Pancreas (tissue), 10 donors: ENCODE data around the gene FMNL2. TPM values are rescaled to one million over a fixed set of nuclear protein-coding genes. Genes with fewer than 3 reads are reported as not detected.

Experiments used
- ATAC-seq, 4 donors: fragments of 200-7000 bp; cut with Tn5 transposase; one replicate each; pipeline versions ENCODE4 v1.8.0 to v1.9.1; 2020; ENCODE audit warnings: mild to moderate bottlenecking in 4 of 4, moderate library complexity in 4 of 4
- DNase-seq, 6 donors: peaks; one replicate each; pipeline ENCODE4 v3.0.0-alpha.2; 2020
- FAIRE-seq: peaks from 2 replicates; lab custom pipeline; 2012; peaks lifted over from hg19 to GRCh38; lab: Jason Lieb, UNC
- H3K27ac ChIP-seq, 4 donors: fragments of 200-600 bp; sonication (generic); 1 replicate in 3 of 4; 2 replicates in 1 of 4; pipeline versions ENCODE4 v1.5.0 to v1.8.0; 2020
- H3K27me3 ChIP-seq, 4 donors: fragments of 200-600 bp; one replicate each; pipeline ENCODE4 v1.8.0; 2021
- H3K36me3 ChIP-seq, 3 donors: fragments of 200-600 bp; sonication (generic) in 1 of 3; one replicate each; pipeline versions ENCODE4 v1.5.0 to v1.8.0; 2020 to 2021
- H3K4me1 ChIP-seq, 3 donors: fragments of 200-600 bp; one replicate each; pipeline ENCODE4 v1.8.0; 2021
- H3K4me3 ChIP-seq, 4 donors: fragments of 200-600 bp; sonication (generic) in 2 of 4; one replicate each; pipeline versions ENCODE4 v1.5.0 to v1.8.0; 2020 to 2021
- H3K9me3 ChIP-seq, 4 donors: fragments of 200-600 bp; one replicate each; pipeline ENCODE4 v1.8.0; 2021
- WGBS, 2 donors: extraction: QIAGEN DNeasy Blood & Tissue Kit; methylation state at CpG; one replicate each; pipeline ENCODE4 v1.1.7; 2013; 5-methylcytosine and 5-hydroxymethylcytosine counted together
- intact Hi-C, 3 donors: fragments of 100-400 bp; cut with DNase I; formaldehyde crosslinking; loops; one replicate each; pipeline versions ENCODE4 v1.11.1 to v1.14.2; 2022
- polyA plus RNA-seq, 2 donors: library from polyadenylated mRNA; stranded (reverse); fragments of 200-250 nt; gene quantifications; one replicate each; pipeline ENCODE4 v1.2.3, GENCODE V29; 2013
- total RNA-seq, 6 donors: library from RNA; stranded (reverse); fragmentation: NEBNext Ultra II Directional in 4 of 6; extraction: Animal tissue kit (Norgen Biotek cat#: 25700) in 4 of 6; gene quantifications; one replicate each; pipeline versions ENCODE4 v1.2.1 to v1.2.4, GENCODE V29; 2021 to 2023
- TF ChIP-seq, protein P1 (sequence below), 4 donors: fragments of 200-600 bp; sonication (generic) in 3 of 4; IDR thresholded peaks; one replicate each; pipeline versions ENCODE4 v1.5.0 to v1.8.0; 2021; ENCODE audit warnings: antibody characterized with exemption in 4 of 4
- donor health status: healthy with polysubstance abuse.
- donor health status: DM: no; HTN: no; CAD: no; lungs with moderate emphysema.
- donor health status: DM: no; HTN: no; CAD: no.
- donor health status: control.
- donor health status: control.
- donor health status: Bipolar disorder and iron deficiency.
- donor health status: DM: yes; HTN: yes; CAD: no.
- donor health status: DM: no; HTN: no; CAD: no.
- donor health status: DM: no; HTN: no; CAD: no.
- donor health status: DM: yes; HTN: yes; CAD: no.

The FMNL2 gene
- total and polyA plus RNA-seq, 8 donors: 7.5 to 22.3 (median 11.3) TPM

DNA sequence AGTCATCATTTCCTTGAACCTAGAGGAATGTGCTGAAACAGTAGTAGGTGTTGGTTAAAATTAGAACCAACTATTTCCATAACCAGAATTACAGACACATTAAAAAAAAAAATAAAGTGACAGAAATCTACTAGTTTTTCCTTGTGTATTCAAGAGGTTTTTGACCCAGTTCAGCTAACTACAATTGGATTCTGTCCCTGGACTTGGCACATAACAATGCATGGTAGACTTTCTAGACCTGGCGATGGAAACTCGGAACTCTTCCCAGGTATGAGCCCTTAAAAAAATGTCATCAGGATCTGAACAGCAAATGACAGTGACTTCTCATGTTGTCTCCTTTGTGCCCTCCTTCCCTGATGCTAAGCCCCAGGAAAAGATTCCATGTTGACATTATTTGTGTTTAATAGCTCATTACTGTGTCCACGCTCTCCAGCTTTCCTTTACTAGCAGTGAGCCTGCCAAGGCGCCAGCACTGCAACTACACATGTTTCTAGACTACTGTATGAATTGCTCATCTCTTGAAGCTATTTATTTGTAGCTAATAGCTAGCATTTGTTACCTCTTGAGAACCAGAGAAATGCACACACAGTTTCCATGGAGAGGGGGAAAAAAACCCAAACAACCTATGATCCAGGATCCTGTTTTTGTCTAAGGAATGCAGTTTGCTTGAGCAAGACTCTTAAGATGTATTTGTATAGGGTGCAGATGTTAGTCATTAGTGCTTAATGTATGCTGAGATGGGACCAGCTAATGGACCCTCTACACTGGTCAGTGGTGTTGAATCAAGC lies 148.5 kb downstream of the FMNL2 start:
- ATAC-seq: no peak
- TF ChIP-seq, protein P1, sequence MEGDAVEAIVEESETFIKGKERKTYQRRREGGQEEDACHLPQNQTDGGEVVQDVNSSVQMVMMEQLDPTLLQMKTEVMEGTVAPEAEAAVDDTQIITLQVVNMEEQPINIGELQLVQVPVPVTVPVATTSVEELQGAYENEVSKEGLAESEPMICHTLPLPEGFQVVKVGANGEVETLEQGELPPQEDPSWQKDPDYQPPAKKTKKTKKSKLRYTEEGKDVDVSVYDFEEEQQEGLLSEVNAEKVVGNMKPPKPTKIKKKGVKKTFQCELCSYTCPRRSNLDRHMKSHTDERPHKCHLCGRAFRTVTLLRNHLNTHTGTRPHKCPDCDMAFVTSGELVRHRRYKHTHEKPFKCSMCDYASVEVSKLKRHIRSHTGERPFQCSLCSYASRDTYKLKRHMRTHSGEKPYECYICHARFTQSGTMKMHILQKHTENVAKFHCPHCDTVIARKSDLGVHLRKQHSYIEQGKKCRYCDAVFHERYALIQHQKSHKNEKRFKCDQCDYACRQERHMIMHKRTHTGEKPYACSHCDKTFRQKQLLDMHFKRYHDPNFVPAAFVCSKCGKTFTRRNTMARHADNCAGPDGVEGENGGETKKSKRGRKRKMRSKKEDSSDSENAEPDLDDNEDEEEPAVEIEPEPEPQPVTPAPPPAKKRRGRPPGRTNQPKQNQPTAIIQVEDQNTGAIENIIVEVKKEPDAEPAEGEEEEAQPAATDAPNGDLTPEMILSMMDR (IDR thresholded peaks at IDR 0.05): no peak
- FAIRE-seq: no peak
- Histone ChIP-seq H3K9me3 (no peaks in the 10 kb centered on the region), H3K4me3 (no peak overlapping the region), H3K36me3 (no peaks in the 10 kb centered on the region), H3K4me1 (peaks cover 6 to 26% (median 14%) of the 10 kb centered on the region in 3 donors), H3K27ac (no peak overlapping the region), H3K27me3 (no peaks in the 10 kb centered on the region)
- DNase-seq: no peak
- WGBS, 2 donors: 95 to 96% methylated on average over 4 of the region's 4 CpGs
- intact Hi-C loops: no loop called here

- peaks cover 6 to 26% (median 14%) of the 10 kb centered on the region in 3 donors for H3K4me1 ChIP-seq
- intact Hi-C loops: no loop called here
- DNase-seq (no peak), ATAC-seq (peak in 3 of 4 donors; percentile 73 to 81 (median 75)), FAIRE-seq (peak; percentile 9)
- 35 to 37% methylated on average over 8 of the region's 8 CpGs for WGBS, 2 donors
- no peaks in the 10 kb centered on the region for H3K27me3 ChIP-seq
- TF ChIP-seq, protein P1 (IDR thresholded peaks at IDR 0.05): no peak
- H3K36me3 ChIP-seq: no peaks in the 10 kb centered on the region
- no peaks in the 10 kb centered on the region for H3K9me3 ChIP-seq
- peak overlapping the region in 2 of 4 donors; percentile 55 to 74 for H3K27ac ChIP-seq
- H3K4me3 ChIP-seq: no peak overlapping the region
These were observed 151.2 kb downstream of the FMNL2 start for GRCh38 chr2:152485954-152486736.

DNA sequence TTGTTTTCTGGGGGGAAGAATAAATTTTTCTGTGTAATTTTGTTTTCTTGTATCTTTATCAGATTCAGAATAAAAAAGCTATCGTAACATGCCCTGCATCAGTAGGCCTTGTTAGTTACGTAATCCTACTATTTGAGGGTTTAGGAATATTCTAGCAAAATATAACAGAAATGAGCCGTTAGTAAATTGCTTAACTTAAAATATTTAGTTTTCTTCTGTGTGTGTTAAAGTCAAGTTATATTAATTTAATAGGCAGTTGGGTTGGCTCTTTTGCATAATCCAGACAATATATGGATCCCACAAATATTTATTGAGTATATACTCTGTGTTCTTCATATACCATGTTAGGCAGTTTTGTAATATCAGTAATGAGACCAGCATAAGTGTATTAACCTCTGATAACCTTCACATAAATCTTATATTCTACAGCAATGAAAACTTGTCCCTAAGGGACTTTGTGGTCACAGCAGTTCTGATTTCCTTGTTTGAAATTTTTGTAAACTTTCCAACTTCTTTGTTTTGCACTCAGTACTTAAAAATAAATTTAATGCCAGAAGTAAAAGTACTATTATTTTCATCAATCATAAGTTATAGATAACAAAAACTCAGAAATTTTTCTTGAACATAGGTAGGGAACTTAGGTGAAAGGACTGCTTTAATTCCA lies 151.9 kb downstream of the FMNL2 start:
- no peak for FAIRE-seq
- WGBS, 2 donors: 86 to 89% methylated on average over 3 of the region's 3 CpGs
- Histone ChIP-seq H3K4me3 (no peak overlapping the region), H3K27me3 (no peaks in the 10 kb centered on the region), H3K4me1 (peaks cover 6 to 24% (median 14%) of the 10 kb centered on the region in 3 donors), H3K36me3 (no peaks in the 10 kb centered on the region), H3K27ac (peak overlapping the region in 2 of 4 donors; percentile 55 to 74), H3K9me3 (no peaks in the 10 kb centered on the region)
- ATAC-seq: no peak
- TF ChIP-seq, protein P1 (IDR thresholded peaks at IDR 0.05): no peak
- intact Hi-C loops: no loop called here
- DNase-seq: no peak

GRCh38 chr2:152488075-152488474 lies 153.1 kb downstream of the FMNL2 start:
- DNase-seq: no peak
- ATAC-seq: no peak
- peaks cover 6 to 19% (median 14%) of the 10 kb centered on the region in 3 donors for H3K4me1 ChIP-seq

More at GRCh38 chr2:152488075-152488474, 153.1 kb downstream of the FMNL2 start:
- 64 to 73% methylated on average over 2 of the region's 2 CpGs for WGBS, 2 donors
- intact Hi-C loops: no loop called here
- FAIRE-seq: no peak
- no peaks in the 10 kb centered on the region for H3K9me3 ChIP-seq
- no peak overlapping the region for H3K4me3 ChIP-seq
- no peaks in the 10 kb centered on the region for H3K36me3 ChIP-seq
- TF ChIP-seq, protein P1 (IDR thresholded peaks at IDR 0.05): no peak
- H3K27me3 ChIP-seq: no peaks in the 10 kb centered on the region
- no peak overlapping the region for H3K27ac ChIP-seq
